ENCODE results near the gene ZWILCH. TPM values are rescaled to one million over a fixed set of nuclear protein-coding genes. Genes with fewer than 3 reads are reported as not detected.

Gene ZWILCH
- total and polyA plus RNA-seq, 2 experiments from 2014 or later: 51.0 to 64.1 TPM

DNA sequence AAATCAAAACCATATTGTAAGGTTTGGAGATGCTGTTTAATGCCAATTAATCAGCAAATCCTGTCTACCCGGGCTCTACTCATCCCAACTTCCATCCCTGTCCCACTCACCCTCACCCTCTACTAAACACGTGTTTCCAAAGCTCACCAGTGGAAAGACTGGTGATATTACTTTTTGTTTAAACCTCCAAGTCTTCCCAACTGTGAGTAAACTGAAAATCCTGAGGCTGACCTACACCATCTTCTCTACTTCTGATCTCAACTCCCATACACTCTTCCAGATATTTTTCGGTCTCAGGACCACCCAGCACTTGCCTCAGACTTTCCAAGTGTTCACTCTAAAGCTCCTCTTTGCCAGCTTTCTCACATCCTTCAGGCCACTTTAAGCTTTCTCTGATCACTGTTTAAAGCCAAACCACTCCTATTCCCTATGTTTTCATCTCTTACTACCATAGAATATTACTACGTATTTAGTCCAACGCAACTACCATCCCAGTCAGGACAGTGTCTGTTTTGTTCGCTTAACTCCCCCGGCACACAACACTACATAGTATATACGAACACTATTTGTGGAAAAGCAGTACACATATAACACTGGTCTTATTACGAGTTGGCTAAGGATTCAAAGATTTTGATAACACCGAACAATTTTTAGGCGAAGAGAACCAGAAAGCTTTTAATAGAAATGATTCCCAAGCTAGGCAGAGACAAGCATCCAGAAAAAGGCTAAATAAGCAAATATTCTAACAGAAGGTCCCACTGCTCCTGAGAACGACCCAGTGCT is 1.2 kb upstream of the ZWILCH start:
- H3K27ac Mint-ChIP-seq: peak overlapping the region; percentile 99
- Histone ChIP-seq H3K4me2 (peak overlapping the region; percentile 100), H3K4me1 (ENCODE audit: insufficient read depth) (peaks cover 26% of the 10 kb centered on the region), H4K20me1 (replicated peaks; ENCODE audit: insufficient read depth) (peaks cover 31% of the 10 kb centered on the region), H3K27ac (ENCODE audit: low read depth) (peak overlapping the region; percentile 81), H3K27me3 (ENCODE audit: insufficient read depth) (no peaks in the 10 kb centered on the region), H3K79me2 (replicated peaks; ENCODE audit: insufficient read depth) (peaks cover 75% of the 10 kb centered on the region), H3K9me2 (ENCODE audit: insufficient read depth) (no peaks in the 10 kb centered on the region), H2AFZ (no peak overlapping the region), H3K4me3 (peak overlapping the region; percentile 100), H3F3A (replicated peaks; ENCODE audit: low read depth) (peaks cover 53% of the 10 kb centered on the region), H3K36me3 (ENCODE audit: insufficient read depth) (peaks cover 56% of the 10 kb centered on the region)
- no peaks in the 10 kb centered on the region for H3K9me3 Mint-ChIP-seq
- peaks cover 3% of the 10 kb centered on the region for H3K27me3 Mint-ChIP-seq (ENCODE audit: insufficient read depth, low read depth, poor library complexity)
- H3K4me1 Mint-ChIP-seq: peaks cover 23% of the 10 kb centered on the region; the same call in 2 of the 3 replicates
- H3K4me3 Mint-ChIP-seq: peak overlapping the region; percentile 98
- DNase-seq (ENCODE audit: low spot score) (no peak), ATAC-seq (no peak)
- no peak for TF ChIP-seq ZNF114 (CRISPR knock-in tag; IDR thresholded peaks at IDR 0.05)
- TF ChIP-seq, protein P1, sequence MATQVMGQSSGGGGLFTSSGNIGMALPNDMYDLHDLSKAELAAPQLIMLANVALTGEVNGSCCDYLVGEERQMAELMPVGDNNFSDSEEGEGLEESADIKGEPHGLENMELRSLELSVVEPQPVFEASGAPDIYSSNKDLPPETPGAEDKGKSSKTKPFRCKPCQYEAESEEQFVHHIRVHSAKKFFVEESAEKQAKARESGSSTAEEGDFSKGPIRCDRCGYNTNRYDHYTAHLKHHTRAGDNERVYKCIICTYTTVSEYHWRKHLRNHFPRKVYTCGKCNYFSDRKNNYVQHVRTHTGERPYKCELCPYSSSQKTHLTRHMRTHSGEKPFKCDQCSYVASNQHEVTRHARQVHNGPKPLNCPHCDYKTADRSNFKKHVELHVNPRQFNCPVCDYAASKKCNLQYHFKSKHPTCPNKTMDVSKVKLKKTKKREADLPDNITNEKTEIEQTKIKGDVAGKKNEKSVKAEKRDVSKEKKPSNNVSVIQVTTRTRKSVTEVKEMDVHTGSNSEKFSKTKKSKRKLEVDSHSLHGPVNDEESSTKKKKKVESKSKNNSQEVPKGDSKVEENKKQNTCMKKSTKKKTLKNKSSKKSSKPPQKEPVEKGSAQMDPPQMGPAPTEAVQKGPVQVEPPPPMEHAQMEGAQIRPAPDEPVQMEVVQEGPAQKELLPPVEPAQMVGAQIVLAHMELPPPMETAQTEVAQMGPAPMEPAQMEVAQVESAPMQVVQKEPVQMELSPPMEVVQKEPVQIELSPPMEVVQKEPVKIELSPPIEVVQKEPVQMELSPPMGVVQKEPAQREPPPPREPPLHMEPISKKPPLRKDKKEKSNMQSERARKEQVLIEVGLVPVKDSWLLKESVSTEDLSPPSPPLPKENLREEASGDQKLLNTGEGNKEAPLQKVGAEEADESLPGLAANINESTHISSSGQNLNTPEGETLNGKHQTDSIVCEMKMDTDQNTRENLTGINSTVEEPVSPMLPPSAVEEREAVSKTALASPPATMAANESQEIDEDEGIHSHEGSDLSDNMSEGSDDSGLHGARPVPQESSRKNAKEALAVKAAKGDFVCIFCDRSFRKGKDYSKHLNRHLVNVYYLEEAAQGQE (IDR thresholded peaks at IDR 0.05; ENCODE audit: unreplicated experiment): no peak
- TF ChIP-seq, protein P2, sequence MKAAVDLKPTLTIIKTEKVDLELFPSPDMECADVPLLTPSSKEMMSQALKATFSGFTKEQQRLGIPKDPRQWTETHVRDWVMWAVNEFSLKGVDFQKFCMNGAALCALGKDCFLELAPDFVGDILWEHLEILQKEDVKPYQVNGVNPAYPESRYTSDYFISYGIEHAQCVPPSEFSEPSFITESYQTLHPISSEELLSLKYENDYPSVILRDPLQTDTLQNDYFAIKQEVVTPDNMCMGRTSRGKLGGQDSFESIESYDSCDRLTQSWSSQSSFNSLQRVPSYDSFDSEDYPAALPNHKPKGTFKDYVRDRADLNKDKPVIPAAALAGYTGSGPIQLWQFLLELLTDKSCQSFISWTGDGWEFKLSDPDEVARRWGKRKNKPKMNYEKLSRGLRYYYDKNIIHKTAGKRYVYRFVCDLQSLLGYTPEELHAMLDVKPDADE (IDR thresholded peaks at IDR 0.05): no peak
- TF ChIP-seq CREB1 (CRISPR knock-in tag; IDR thresholded peaks at IDR 0.05; ENCODE audit: low read depth): no peak
- no peak for TF ChIP-seq JUNB (IDR thresholded peaks at IDR 0.05; ENCODE audit: unreplicated experiment)
- TF ChIP-seq, protein P3, sequence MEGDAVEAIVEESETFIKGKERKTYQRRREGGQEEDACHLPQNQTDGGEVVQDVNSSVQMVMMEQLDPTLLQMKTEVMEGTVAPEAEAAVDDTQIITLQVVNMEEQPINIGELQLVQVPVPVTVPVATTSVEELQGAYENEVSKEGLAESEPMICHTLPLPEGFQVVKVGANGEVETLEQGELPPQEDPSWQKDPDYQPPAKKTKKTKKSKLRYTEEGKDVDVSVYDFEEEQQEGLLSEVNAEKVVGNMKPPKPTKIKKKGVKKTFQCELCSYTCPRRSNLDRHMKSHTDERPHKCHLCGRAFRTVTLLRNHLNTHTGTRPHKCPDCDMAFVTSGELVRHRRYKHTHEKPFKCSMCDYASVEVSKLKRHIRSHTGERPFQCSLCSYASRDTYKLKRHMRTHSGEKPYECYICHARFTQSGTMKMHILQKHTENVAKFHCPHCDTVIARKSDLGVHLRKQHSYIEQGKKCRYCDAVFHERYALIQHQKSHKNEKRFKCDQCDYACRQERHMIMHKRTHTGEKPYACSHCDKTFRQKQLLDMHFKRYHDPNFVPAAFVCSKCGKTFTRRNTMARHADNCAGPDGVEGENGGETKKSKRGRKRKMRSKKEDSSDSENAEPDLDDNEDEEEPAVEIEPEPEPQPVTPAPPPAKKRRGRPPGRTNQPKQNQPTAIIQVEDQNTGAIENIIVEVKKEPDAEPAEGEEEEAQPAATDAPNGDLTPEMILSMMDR (conservative IDR thresholded peaks at IDR 0.05; ENCODE audit: low read depth in 2 of 2): no peak
- no peak; the same call in 1 of the 2 replicates for TF ChIP-seq POLR2AphosphoS5 (IDR thresholded peaks at IDR 0.05; ENCODE audit: low read depth)
- TF ChIP-seq, protein P4, sequence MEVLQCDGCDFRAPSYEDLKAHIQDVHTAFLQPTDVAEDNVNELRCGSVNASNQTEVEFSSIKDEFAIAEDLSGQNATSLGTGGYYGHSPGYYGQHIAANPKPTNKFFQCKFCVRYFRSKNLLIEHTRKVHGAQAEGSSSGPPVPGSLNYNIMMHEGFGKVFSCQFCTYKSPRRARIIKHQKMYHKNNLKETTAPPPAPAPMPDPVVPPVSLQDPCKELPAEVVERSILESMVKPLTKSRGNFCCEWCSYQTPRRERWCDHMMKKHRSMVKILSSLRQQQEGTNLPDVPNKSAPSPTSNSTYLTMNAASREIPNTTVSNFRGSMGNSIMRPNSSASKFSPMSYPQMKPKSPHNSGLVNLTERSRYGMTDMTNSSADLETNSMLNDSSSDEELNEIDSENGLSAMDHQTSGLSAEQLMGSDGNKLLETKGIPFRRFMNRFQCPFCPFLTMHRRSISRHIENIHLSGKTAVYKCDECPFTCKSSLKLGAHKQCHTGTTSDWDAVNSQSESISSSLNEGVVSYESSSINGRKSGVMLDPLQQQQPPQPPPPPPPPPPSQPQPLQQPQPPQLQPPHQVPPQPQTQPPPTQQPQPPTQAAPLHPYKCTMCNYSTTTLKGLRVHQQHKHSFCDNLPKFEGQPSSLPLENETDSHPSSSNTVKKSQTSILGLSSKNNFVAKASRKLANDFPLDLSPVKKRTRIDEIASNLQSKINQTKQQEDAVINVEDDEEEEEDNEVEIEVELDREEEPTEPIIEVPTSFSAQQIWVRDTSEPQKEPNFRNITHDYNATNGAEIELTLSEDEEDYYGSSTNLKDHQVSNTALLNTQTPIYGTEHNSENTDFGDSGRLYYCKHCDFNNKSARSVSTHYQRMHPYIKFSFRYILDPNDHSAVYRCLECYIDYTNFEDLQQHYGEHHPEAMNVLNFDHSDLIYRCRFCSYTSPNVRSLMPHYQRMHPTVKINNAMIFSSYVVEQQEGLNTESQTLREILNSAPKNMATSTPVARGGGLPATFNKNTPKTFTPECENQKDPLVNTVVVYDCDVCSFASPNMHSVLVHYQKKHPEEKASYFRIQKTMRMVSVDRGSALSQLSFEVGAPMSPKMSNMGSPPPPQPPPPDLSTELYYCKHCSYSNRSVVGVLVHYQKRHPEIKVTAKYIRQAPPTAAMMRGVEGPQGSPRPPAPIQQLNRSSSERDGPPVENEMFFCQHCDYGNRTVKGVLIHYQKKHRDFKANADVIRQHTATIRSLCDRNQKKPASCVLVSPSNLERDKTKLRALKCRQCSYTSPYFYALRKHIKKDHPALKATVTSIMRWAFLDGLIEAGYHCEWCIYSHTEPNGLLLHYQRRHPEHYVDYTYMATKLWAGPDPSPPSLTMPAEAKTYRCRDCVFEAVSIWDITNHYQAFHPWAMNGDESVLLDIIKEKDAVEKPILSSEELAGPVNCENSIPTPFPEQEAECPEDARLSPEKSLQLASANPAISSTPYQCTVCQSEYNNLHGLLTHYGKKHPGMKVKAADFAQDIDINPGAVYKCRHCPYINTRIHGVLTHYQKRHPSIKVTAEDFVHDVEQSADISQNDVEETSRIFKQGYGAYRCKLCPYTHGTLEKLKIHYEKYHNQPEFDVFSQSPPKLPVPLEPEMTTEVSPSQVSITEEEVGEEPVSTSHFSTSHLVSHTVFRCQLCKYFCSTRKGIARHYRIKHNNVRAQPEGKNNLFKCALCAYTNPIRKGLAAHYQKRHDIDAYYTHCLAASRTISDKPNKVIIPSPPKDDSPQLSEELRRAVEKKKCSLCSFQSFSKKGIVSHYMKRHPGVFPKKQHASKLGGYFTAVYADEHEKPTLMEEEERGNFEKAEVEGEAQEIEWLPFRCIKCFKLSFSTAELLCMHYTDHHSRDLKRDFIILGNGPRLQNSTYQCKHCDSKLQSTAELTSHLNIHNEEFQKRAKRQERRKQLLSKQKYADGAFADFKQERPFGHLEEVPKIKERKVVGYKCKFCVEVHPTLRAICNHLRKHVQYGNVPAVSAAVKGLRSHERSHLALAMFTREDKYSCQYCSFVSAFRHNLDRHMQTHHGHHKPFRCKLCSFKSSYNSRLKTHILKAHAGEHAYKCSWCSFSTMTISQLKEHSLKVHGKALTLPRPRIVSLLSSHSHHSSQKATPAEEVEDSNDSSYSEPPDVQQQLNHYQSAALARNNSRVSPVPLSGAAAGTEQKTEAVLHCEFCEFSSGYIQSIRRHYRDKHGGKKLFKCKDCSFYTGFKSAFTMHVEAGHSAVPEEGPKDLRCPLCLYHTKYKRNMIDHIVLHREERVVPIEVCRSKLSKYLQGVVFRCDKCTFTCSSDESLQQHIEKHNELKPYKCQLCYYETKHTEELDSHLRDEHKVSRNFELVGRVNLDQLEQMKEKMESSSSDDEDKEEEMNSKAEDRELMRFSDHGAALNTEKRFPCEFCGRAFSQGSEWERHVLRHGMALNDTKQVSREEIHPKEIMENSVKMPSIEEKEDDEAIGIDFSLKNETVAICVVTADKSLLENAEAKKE (CRISPR knock-in tag; IDR thresholded peaks at IDR 0.05): no peak
- TF ChIP-seq EZH2phosphoT487 (IDR thresholded peaks at IDR 0.05; ENCODE audit: unreplicated experiment): no peak
- no peak for TF ChIP-seq NANOG (IDR thresholded peaks at IDR 0.05; ENCODE audit: borderline replicate concordance)
- no peak for TF ChIP-seq EZH2 (IDR thresholded peaks at IDR 0.05; ENCODE audit: low read depth, unreplicated experiment)
- no peak for TF ChIP-seq STAT1 (IDR thresholded peaks at IDR 0.05; ENCODE audit: unreplicated experiment)
- TF ChIP-seq ZNF331 (CRISPR knock-in tag; IDR thresholded peaks at IDR 0.05; ENCODE audit: low read depth): no peak
- peaks cover 61% of the 10 kb centered on the region for H3K36me3 Mint-ChIP-seq (ENCODE audit: low read depth)

Measured in GM23338 (cell line).